Calu3 (cell line): ENCODE results near the gene ZNF697. TPM values are rescaled to one million over a fixed set of nuclear protein-coding genes. Genes with fewer than 3 reads are reported as not detected.

Experiments used
- BruUV-seq: library from RNA; stranded (reverse); fragments of 400-500 nt; replicated peaks from 2 replicates; lab custom pipeline; 2021; lab: Mats Ljungman, UMichigan
- CTCF ChIA-PET: fragments of 300-600 bp; sonication (Branson Sonifier 250); formaldehyde crosslinking; loops from one replicate; lab custom pipeline; 2022; ENCODE audit warnings: antibody characterized with exemption; lab: Charles Lee
- DNase-seq: peaks from one replicate; pipeline ENCODE4 v3.0.0; 2022
- H3K27ac Mint-ChIP-seq: one replicate; pipeline ENCODE4 v1.8.0; 2022; ENCODE audit warnings: mixed read lengths; ENCODE audit not compliant: unreplicated experiment
- H3K27me3 Mint-ChIP-seq: one replicate; pipeline ENCODE4 v1.8.0; 2022; ENCODE audit warnings: mixed read lengths; ENCODE audit not compliant: unreplicated experiment
- H3K36me3 Mint-ChIP-seq: one replicate; pipeline ENCODE4 v1.8.0; 2022; ENCODE audit warnings: mild to moderate bottlenecking, moderate library complexity, mixed read lengths; ENCODE audit not compliant: insufficient read depth, unreplicated experiment
- H3K4me1 Mint-ChIP-seq: one replicate; pipeline ENCODE4 v1.8.0; 2022; ENCODE audit warnings: mild to moderate bottlenecking, low read depth, mixed read lengths; ENCODE audit not compliant: unreplicated experiment
- H3K4me3 Mint-ChIP-seq: one replicate; pipeline ENCODE4 v1.8.0; 2022; ENCODE audit warnings: mild to moderate bottlenecking, low read depth, moderate library complexity, mixed read lengths; ENCODE audit not compliant: unreplicated experiment
- H3K9me3 Mint-ChIP-seq: one replicate; pipeline ENCODE4 v1.8.0; 2022; ENCODE audit warnings: low read depth, mixed read lengths; ENCODE audit not compliant: unreplicated experiment
- CTCF ChIP-seq: fragments of 200-600 bp; IDR thresholded peaks from one replicate; pipeline ENCODE4 v1.8.0; 2022; ENCODE audit warnings: antibody characterized with exemption; ENCODE audit not compliant: unreplicated experiment
- intact Hi-C: fragments of 100-400 bp; cut with micrococcal nuclease; formaldehyde crosslinking; loops from one replicate; pipeline ENCODE4 v1.10.0; 2022; ENCODE audit not compliant: unreplicated experiment
- total RNA-seq: library from RNA; stranded (reverse); gene quantifications from 2 replicates; pipeline ENCODE4 v1.2.3, GENCODE V29; 2022

The ZNF697 gene
- total RNA-seq, 1 experiment from 2014 or later = 4.8 TPM

GRCh38 chr1:119656410-119656955, 8.4 kb upstream of the ZNF697 start:
- H3K4me1 Mint-ChIP-seq = peaks cover 23% of the 10 kb centered on the region
- intact Hi-C loops = no loop called here
- no peak overlapping the region for H3K4me3 Mint-ChIP-seq
- H3K27me3 Mint-ChIP-seq = no peaks in the 10 kb centered on the region
- H3K27ac Mint-ChIP-seq = no peak overlapping the region
- H3K36me3 Mint-ChIP-seq = no peaks in the 10 kb centered on the region
- no TSS peak for BruUV-seq
- TF ChIP-seq CTCF = no peak
- CTCF ChIA-PET = no interaction called here
- no peaks in the 10 kb centered on the region for H3K9me3 Mint-ChIP-seq
- no peak for DNase-seq

- H3K27ac Mint-ChIP-seq = no peak overlapping the region
- no peak for TF ChIP-seq CTCF
- peaks cover 10% of the 10 kb centered on the region for H3K4me1 Mint-ChIP-seq
- DNase-seq = no peak
- CTCF ChIA-PET = no interaction called here
- H3K4me3 Mint-ChIP-seq = no peak overlapping the region
- BruUV-seq = no TSS peak
- no peaks in the 10 kb centered on the region for H3K9me3 Mint-ChIP-seq
- intact Hi-C loops = no loop called here
- H3K27me3 Mint-ChIP-seq = peaks cover 8% of the 10 kb centered on the region
- H3K36me3 Mint-ChIP-seq = no peaks in the 10 kb centered on the region
Measured at GRCh38 chr1:119655154-119655553, 7.1 kb upstream of the ZNF697 start.

GRCh38 chr1:119653839-119654170, 5.7 kb upstream of the ZNF697 start:
- no peak overlapping the region for H3K27ac Mint-ChIP-seq
- H3K4me3 Mint-ChIP-seq = no peak overlapping the region
- CTCF ChIA-PET = no interaction called here
- no peak for TF ChIP-seq CTCF
- peaks cover 5% of the 10 kb centered on the region for H3K36me3 Mint-ChIP-seq
- intact Hi-C loops = no loop called here
- no peaks in the 10 kb centered on the region for H3K9me3 Mint-ChIP-seq
- peaks cover 8% of the 10 kb centered on the region for H3K27me3 Mint-ChIP-seq
- no peaks in the 10 kb centered on the region for H3K4me1 Mint-ChIP-seq
- DNase-seq = no peak
- no TSS peak for BruUV-seq

- Mint-ChIP-seq H3K27ac (no peak overlapping the region), H3K36me3 (peaks cover 10% of the 10 kb centered on the region), H3K4me1 (no peaks in the 10 kb centered on the region), H3K9me3 (no peaks in the 10 kb centered on the region), H3K4me3 (no peak overlapping the region), H3K27me3 (peaks cover 8% of the 10 kb centered on the region)
- CTCF ChIA-PET = no interaction called here
- no TSS peak for BruUV-seq
- no peak for TF ChIP-seq CTCF
- DNase-seq = no peak
- intact Hi-C loops = no loop called here
Measured at GRCh38 chr1:119653135-119653838, 5.2 kb upstream of the ZNF697 start.
